ENCODE results near the gene TNFSF12.

Gene TNFSF12

DNA sequence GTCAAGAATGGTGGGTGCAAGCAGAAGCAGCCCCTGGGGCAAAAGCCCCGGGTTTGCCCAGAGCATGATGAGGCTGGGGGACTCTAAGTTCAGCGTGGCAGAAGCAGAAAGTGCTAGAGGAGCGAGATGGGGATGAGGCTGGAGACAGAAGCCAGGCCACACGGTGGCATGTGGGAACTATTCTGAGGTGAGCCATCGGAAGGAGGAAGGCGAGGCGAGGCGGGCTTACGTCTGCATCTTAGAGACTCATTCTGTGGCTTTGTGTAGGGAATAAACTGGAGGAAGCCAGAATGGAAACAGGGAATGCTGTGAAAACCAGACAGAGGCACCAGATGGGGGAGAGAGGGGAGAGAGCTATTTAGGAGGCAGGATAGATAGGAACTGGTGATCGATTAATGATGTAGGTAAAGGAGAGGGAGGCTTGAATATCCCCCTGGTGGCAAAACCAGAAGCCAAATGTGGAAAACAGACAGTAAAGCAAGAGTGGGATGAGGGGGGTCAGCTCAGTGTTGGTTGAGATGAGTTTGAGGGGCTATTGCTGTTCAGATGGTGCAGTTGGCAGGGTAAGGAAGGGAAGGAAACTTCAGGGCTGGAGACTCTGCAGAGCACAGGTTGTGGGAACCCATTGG, 6.6 kb downstream of the TNFSF12 start:
- H3K4me3 ChIP-seq (ENCODE audit: low read depth, low read length), result no peak overlapping the region
- peak; percentile 43 for TF ChIP-seq CTCF (conservative IDR thresholded peaks at IDR 0.05; ENCODE audit: low read depth, low read length)
- no peak for DNase-seq (ENCODE audit: low read depth)

- DNase-seq (ENCODE audit: low read depth), result no peak
- TF ChIP-seq CTCF (conservative IDR thresholded peaks at IDR 0.05; ENCODE audit: low read depth, low read length), result no peak
- H3K4me3 ChIP-seq (ENCODE audit: low read depth, low read length), result no peak overlapping the region
Measured at GRCh38 chr17:7556627-7557026, 7.8 kb downstream of the TNFSF12 start.

DNA sequence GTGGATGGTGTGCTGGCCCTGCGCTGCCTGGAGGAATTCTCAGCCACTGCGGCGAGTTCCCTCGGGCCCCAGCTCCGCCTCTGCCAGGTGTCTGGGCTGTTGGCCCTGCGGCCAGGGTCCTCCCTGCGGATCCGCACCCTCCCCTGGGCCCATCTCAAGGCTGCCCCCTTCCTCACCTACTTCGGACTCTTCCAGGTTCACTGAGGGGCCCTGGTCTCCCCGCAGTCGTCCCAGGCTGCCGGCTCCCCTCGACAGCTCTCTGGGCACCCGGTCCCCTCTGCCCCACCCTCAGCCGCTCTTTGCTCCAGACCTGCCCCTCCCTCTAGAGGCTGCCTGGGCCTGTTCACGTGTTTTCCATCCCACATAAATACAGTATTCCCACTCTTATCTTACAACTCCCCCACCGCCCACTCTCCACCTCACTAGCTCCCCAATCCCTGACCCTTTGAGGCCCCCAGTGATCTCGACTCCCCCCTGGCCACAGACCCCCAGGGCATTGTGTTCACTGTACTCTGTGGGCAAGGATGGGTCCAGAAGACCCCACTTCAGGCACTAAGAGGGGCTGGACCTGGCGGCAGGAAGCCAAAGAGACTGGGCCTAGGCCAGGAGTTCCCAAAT, 8.4 kb downstream of the TNFSF12 start:
- no peak for DNase-seq (ENCODE audit: low read depth)
- TF ChIP-seq CTCF (conservative IDR thresholded peaks at IDR 0.05; ENCODE audit: low read depth, low read length), result no peak
- no peak overlapping the region for H3K4me3 ChIP-seq (ENCODE audit: low read depth, low read length)

GRCh38 chr17:7557775-7558543, 9.1 kb downstream of the TNFSF12 start:
- no peak for TF ChIP-seq CTCF (conservative IDR thresholded peaks at IDR 0.05; ENCODE audit: low read depth, low read length)
- peak overlapping the region; percentile 43 for H3K4me3 ChIP-seq (ENCODE audit: low read depth, low read length)
- peak; percentile 75 for DNase-seq (ENCODE audit: low read depth)

- TF ChIP-seq CTCF (conservative IDR thresholded peaks at IDR 0.05; ENCODE audit: low read depth, low read length), result no peak
- H3K4me3 ChIP-seq (ENCODE audit: low read depth, low read length), result peak within 1 kb of the TSS; percentile 43
- no peak for DNase-seq (ENCODE audit: low read depth)
Measured at GRCh38 chr17:7558544-7559319, 9.9 kb downstream of the TNFSF12 start, which contains the start of gene TNFSF13. TNFSF13 (plus strand) TSS chr17:7558750; CDS start chr17:7559040, 290 bp downstream.

DNA sequence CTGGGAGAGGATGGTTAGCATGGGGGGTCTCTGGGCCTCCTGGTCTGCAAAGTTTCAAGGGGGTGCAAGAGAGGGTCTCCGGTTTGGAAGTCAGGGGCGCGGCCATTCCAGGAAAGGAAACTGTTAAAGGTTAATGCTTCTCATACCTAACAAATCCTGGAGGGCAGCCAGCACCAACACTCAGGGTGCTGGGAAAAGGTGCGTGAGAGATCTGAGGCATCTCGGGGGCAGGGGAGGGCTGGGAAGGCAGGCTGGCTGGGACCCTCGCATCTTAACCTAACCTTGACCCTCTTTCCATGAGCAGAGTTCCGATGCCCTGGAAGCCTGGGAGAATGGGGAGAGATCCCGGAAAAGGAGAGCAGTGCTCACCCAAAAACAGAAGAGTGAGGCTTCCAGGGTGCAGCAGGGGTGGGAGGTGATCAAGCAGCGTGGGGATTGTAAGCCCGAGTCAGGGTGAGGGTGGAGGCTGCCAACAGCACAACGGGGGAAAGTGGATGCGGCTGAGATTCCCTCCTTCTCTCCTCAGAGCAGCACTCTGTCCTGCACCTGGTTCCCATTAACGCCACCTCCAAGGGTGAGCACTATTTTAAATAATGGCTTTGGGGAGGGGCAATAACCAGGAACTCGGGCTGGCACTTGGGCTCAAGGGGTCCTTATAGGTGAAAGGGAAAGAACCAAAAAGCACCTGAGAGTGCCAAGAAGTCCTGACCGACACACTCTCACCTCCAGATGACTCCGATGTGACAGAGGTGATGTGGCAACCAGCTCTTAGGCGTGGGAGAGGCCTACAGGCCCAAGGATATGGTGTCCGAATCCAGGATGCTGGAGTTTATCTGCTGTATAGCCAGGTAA, 10.7 kb downstream of the TNFSF12 start:
- no peak overlapping the region for H3K4me3 ChIP-seq (ENCODE audit: low read depth, low read length)

More for the DNA sequence above, 10.7 kb downstream of the TNFSF12 start:
- no peak for DNase-seq (ENCODE audit: low read depth)
- TF ChIP-seq CTCF (conservative IDR thresholded peaks at IDR 0.05; ENCODE audit: low read depth, low read length), result no peak
